H9 (cell line): ENCODE data around the gene CREB5. TPM values are rescaled to one million over a fixed set of nuclear protein-coding genes. Genes with fewer than 3 reads are reported as not detected.

Experiments used
- DNase-seq: peaks from one replicate; pipeline ENCODE4 v3.0.0-alpha.2; 2017
- H2AFZ ChIP-seq: one replicate; pipeline ENCODE4 v1.6.1; 2013; ENCODE audit warnings: mild to moderate bottlenecking, low read length, control low read depth, moderate library complexity
- H2AK5ac ChIP-seq: 2 replicates; pipeline ENCODE4 v1.6.1; 2013; ENCODE audit warnings: low read length, control low read depth, mixed read lengths; ENCODE audit not compliant: insufficient read length
- H2BK120ac ChIP-seq: one replicate; pipeline ENCODE4 v1.6.1; 2013; ENCODE audit warnings: low read depth, mild to moderate bottlenecking, low read length, control low read depth, inconsistent platforms; ENCODE audit not compliant: poor library complexity, severe bottlenecking
- H2BK12ac ChIP-seq: 2 replicates; pipeline ENCODE4 v1.6.1; 2013; ENCODE audit warnings: low read length, control low read depth, mixed read lengths, low read depth; ENCODE audit not compliant: insufficient read length
- H2BK15ac ChIP-seq: 2 replicates; pipeline ENCODE4 v1.6.1; 2013; ENCODE audit warnings: low read depth, low read length, control low read depth
- H2BK20ac ChIP-seq: one replicate; pipeline ENCODE4 v1.6.1; 2013; ENCODE audit warnings: low read depth, mild to moderate bottlenecking, low read length, control low read depth, inconsistent platforms; ENCODE audit not compliant: poor library complexity, severe bottlenecking
- H2BK5ac ChIP-seq: 2 replicates; pipeline ENCODE4 v1.6.1; 2013; ENCODE audit warnings: low read length, control low read depth, mixed read lengths; ENCODE audit not compliant: insufficient read length
- H3K14ac ChIP-seq: 2 replicates; pipeline ENCODE4 v1.6.1; 2013; ENCODE audit warnings: low read length, control low read depth; ENCODE audit not compliant: insufficient read depth
- H3K18ac ChIP-seq: 2 replicates; pipeline ENCODE4 v1.6.1; 2013; ENCODE audit warnings: low read depth, mild to moderate bottlenecking, mixed read lengths, low read length, control low read depth; ENCODE audit not compliant: insufficient read length
- H3K23ac ChIP-seq: 2 replicates; pipeline ENCODE4 v1.6.1; 2013; ENCODE audit warnings: low read length, control low read depth, mixed read lengths, low read depth; ENCODE audit not compliant: insufficient read length
- H3K23me2 ChIP-seq: 2 replicates; pipeline ENCODE4 v1.6.1; 2013; ENCODE audit warnings: low read depth, mild to moderate bottlenecking, mixed read lengths, low read length, control low read depth; ENCODE audit not compliant: insufficient read length, poor library complexity, severe bottlenecking
- H3K27ac ChIP-seq: 2 replicates; pipeline ENCODE4 v1.5.1; 2013; ENCODE audit warnings: low read length, control low read depth, mixed read lengths, low read depth; ENCODE audit not compliant: insufficient read length
- H3K27me3 ChIP-seq: 2 replicates; pipeline ENCODE4 v1.6.1; 2013; ENCODE audit warnings: low read length, control low read depth, inconsistent platforms; ENCODE audit not compliant: insufficient read depth
- H3K4ac ChIP-seq: 2 replicates; pipeline ENCODE4 v1.6.1; 2013; ENCODE audit warnings: low read depth, mild to moderate bottlenecking, control low read depth, inconsistent platforms, low read length, moderate library complexity
- H3K4me1 ChIP-seq: 2 replicates; pipeline ENCODE4 v1.6.1; 2013; ENCODE audit warnings: low read length, control low read depth, inconsistent platforms; ENCODE audit not compliant: insufficient read depth
- H3K4me2 ChIP-seq: 2 replicates; pipeline ENCODE4 v1.6.1; 2013; ENCODE audit warnings: low read length, control low read depth, mixed read lengths; ENCODE audit not compliant: insufficient read length, insufficient read depth
- H3K56ac ChIP-seq: 2 replicates; pipeline ENCODE4 v1.6.1; 2013; ENCODE audit warnings: low read depth, mild to moderate bottlenecking, mixed read lengths, low read length, control low read depth; ENCODE audit not compliant: insufficient read length
- H3K79me1 ChIP-seq: 2 replicates; pipeline ENCODE4 v1.6.1; 2013; ENCODE audit warnings: low read depth, mild to moderate bottlenecking, moderate library complexity, low read length, control low read depth, inconsistent platforms; ENCODE audit not compliant: insufficient read depth, poor library complexity, severe bottlenecking
- H3K79me2 ChIP-seq: 2 replicates; pipeline ENCODE4 v1.6.1; 2013; ENCODE audit warnings: low read length, control low read depth, inconsistent platforms; ENCODE audit not compliant: insufficient read depth
- H3K9ac ChIP-seq: 2 replicates; pipeline ENCODE4 v1.6.1; 2013; ENCODE audit warnings: low read length, control low read depth, mixed read lengths; ENCODE audit not compliant: insufficient read length; ENCODE audit errors: extremely low read depth
- H3K9me3 ChIP-seq: one replicate; pipeline ENCODE4 v1.6.1; 2013; ENCODE audit warnings: low read depth, low read length, inconsistent platforms; ENCODE audit not compliant: control insufficient read depth
- H3T11ph ChIP-seq: one replicate; pipeline ENCODE4 v1.6.1; 2013; ENCODE audit warnings: mild to moderate bottlenecking, low read length, control low read depth, inconsistent platforms
- H4K20me1 ChIP-seq: one replicate; pipeline ENCODE4 v1.6.1; 2013; ENCODE audit not compliant: control insufficient read depth, insufficient read length, insufficient read depth
- H4K5ac ChIP-seq: 2 replicates; pipeline ENCODE4 v1.6.1; 2013; ENCODE audit warnings: low read depth, mild to moderate bottlenecking, mixed read lengths, low read length, control low read depth; ENCODE audit not compliant: insufficient read length
- H4K8ac ChIP-seq: replicated peaks from 2 replicates; pipeline ENCODE4 v1.6.1; 2013; ENCODE audit warnings: low read length, control low read depth, mixed read lengths, low read depth; ENCODE audit not compliant: insufficient read length
- H4K91ac ChIP-seq: 2 replicates; pipeline ENCODE4 v1.6.1; 2013; ENCODE audit warnings: low read depth, mild to moderate bottlenecking, moderate library complexity, mixed read lengths, low read length, control low read depth; ENCODE audit not compliant: insufficient read length
- H3K27ac Mint-ChIP-seq, 3 experiments: 2 replicates in 2 of 3; 3 replicates in 1 of 3; pipeline ENCODE4 v1.8.0; 2020 to 2021; ENCODE audit warnings: mixed read lengths in 3 of 3, mild to moderate bottlenecking in 1 of 3, moderate library complexity in 1 of 3
- H3K27me3 Mint-ChIP-seq: 2 replicates; pipeline ENCODE4 v1.8.0; 2021; ENCODE audit warnings: low read depth, mild to moderate bottlenecking, moderate library complexity, mixed read lengths
- H3K36me3 Mint-ChIP-seq, 3 experiments: 2 replicates in 2 of 3; 3 replicates in 1 of 3; pipeline ENCODE4 v1.8.0; 2020 to 2021; ENCODE audit warnings: low read depth in 3 of 3, mixed read lengths in 3 of 3; ENCODE audit not compliant: insufficient read depth in 1 of 3
- H3K4me1 Mint-ChIP-seq, 2 experiments: 2 replicates each; pipeline ENCODE4 v1.8.0; 2020; ENCODE audit warnings: mixed read lengths in 2 of 2
- H3K4me3 Mint-ChIP-seq, 2 experiments: 2 replicates in 1 of 2; 3 replicates in 1 of 2; pipeline ENCODE4 v1.8.0; 2020 to 2021; ENCODE audit warnings: mild to moderate bottlenecking in 2 of 2, mixed read lengths in 2 of 2, moderate library complexity in 1 of 2
- H3K9me3 Mint-ChIP-seq, 2 experiments: 2 replicates in 1 of 2; 3 replicates in 1 of 2; pipeline ENCODE4 v1.8.0; 2020; ENCODE audit warnings: mild to moderate bottlenecking in 2 of 2, mixed read lengths in 2 of 2, moderate library complexity in 1 of 2
- CTCF ChIP-seq: fragments of 200-600 bp; sonication (generic); conservative IDR thresholded peaks from 3 replicates; pipeline ENCODE4 v1.8.0; 2021; ENCODE audit warnings: antibody characterized with exemption, mild to moderate bottlenecking
- WGBS: extraction: QIAGEN DNeasy Blood & Tissue Kit; methylation state at CpG from one replicate; pipeline ENCODE4 v1.1.7; 2013; ENCODE audit warnings: missing lambda C conversion rate, low lambda C conversion rate, mixed read lengths; ENCODE audit not compliant: insufficient read length; ENCODE audit errors: extremely low coverage; 5-methylcytosine and 5-hydroxymethylcytosine counted together
- total RNA-seq: library from RNA; stranded (reverse); gene quantifications from 2 replicates; pipeline ENCODE4 v1.2.1, GENCODE V29; 2021

The CREB5 gene
- total RNA-seq, 1 experiment from 2014 or later = 4.0 TPM

GRCh38 chr7:28369523-28369922, 42.8 kb upstream of the CREB5 start:
- H3K18ac ChIP-seq = no peak overlapping the region
- no peaks in the 10 kb centered on the region for H3K27me3 ChIP-seq
- no peaks in the 10 kb centered on the region for H3K4me1 ChIP-seq
- no peaks in the 10 kb centered on the region for H3K79me1 ChIP-seq
- no peak overlapping the region for H2BK20ac ChIP-seq
- H2BK120ac ChIP-seq = no peak overlapping the region
- no peak overlapping the region for H2BK15ac ChIP-seq
- no peak overlapping the region for H3K23ac ChIP-seq
- no peak for TF ChIP-seq CTCF
- Mint-ChIP-seq H3K27ac (no peak overlapping the region), H3K9me3 (peaks cover 6 to 11% of the 10 kb centered on the region in 2 experiments), H3K4me1 (no peaks in the 10 kb centered on the region), H3K27me3 (no peaks in the 10 kb centered on the region; the same call in 1 of the 2 replicates), H3K36me3 (peaks cover under 1 to 6% (median 5%) of the 10 kb centered on the region in 3 experiments; a peak in 6 of 7 replicates), H3K4me3 (no peak overlapping the region)
- no peak overlapping the region for H4K5ac ChIP-seq
- H3K14ac ChIP-seq = no peak overlapping the region
- no peak overlapping the region for H4K91ac ChIP-seq
- no peak overlapping the region for H2BK5ac ChIP-seq
- no peak overlapping the region for H2BK12ac ChIP-seq
- no peak overlapping the region for H3K9ac ChIP-seq
- H3T11ph ChIP-seq = no peak overlapping the region
- no peaks in the 10 kb centered on the region for H3K23me2 ChIP-seq
- DNase-seq = no peak
- no peak overlapping the region for H2AFZ ChIP-seq
- no CpG with 5 or more reads among the region's 4 CpGs for WGBS
- H3K27ac ChIP-seq = no peak overlapping the region
- H4K8ac ChIP-seq = no peak overlapping the region
- H3K9me3 ChIP-seq = no peaks in the 10 kb centered on the region
- H3K4me2 ChIP-seq = no peak overlapping the region
- H3K4ac ChIP-seq = no peak overlapping the region
- H3K56ac ChIP-seq = no peak overlapping the region
- H3K79me2 ChIP-seq = no peaks in the 10 kb centered on the region
- no peaks in the 10 kb centered on the region for H4K20me1 ChIP-seq
- H2AK5ac ChIP-seq = no peak overlapping the region
